ENCODE results near the gene COL23A1.
"Not testable (repeated sequence)": the region's sequence is repeated elsewhere in the genome, so short reads cannot be mapped to it uniquely, and the experiment has no call there.

The COL23A1 gene

GRCh38 chr5:178487911-178488600, 102.1 kb downstream of the COL23A1 start:
- in situ Hi-C loops (cut with MboI; ENCODE audit: low sequenced_read_pairs, unreplicated experiment) = no loop called here
- no peak for TF ChIP-seq CTCF (IDR thresholded peaks at IDR 0.05; ENCODE audit: borderline replicate concordance, control extremely low read depth, extremely low read depth, insufficient read depth, missing control alignments)
- DNase-seq (ENCODE audit: low spot score) = no peak

DNA sequence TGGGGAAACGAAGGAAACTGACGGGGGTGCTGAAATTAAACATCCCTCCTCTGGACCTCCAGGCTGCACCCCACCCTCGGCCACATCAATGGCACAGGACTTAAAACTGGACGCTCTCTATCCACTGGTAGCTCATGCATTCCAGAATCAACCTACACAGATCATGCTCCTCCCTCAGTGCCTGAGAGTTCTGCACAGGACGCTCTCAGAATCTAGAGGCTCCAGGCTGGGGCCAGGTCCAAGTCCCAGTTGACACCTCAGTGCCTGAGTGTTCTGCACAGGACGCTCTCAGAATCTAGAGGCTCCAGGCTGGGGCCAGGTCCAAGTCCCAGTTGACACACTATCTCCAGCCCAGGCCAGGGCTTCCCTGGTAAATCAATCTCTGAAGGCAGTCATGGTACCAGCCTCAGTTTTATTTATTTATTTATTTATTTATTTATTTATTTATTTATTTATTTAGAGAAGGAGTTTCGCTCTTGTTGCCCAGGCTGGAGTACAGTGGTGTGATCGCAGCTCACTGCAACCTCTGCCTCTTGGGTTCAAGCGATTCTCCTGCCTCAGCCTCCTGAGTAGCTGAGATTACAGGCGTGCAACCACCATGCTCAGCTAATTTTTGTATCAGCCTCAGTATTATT, 103.2 kb downstream of the COL23A1 start:
- DNase-seq (ENCODE audit: low spot score); in situ Hi-C loops (cut with MboI; ENCODE audit: low sequenced_read_pairs, unreplicated experiment): not testable (repeated sequence)

DNA sequence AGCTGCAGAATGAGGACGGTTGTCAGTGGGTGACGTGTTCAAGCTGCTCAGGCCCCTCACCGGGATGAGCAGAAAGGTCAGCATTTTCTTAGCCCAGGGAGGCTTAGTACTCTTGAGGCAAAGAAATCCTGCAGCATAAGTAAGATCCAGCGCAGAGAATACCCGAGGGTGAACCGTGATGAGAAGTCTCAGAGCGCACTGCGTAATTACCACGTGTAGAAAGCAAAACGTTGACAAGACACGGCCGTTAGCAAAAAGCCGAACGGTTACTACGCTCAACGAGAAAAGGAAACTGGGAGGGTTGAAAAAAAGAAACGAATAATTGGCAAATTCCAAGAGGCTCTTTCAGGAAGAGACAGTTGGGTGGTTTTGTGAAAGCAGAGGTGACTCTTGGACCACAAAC, 104.0 kb downstream of the COL23A1 start:
- DNase-seq (ENCODE audit: low spot score) = no peak
- TF ChIP-seq CTCF (IDR thresholded peaks at IDR 0.05; ENCODE audit: borderline replicate concordance, control extremely low read depth, extremely low read depth, insufficient read depth, missing control alignments) = no peak
- in situ Hi-C loops (cut with MboI; ENCODE audit: low sequenced_read_pairs, unreplicated experiment) = no loop called here

GRCh38 chr5:178483620-178484019, 106.6 kb downstream of the COL23A1 start:
- in situ Hi-C loops (cut with MboI; ENCODE audit: low sequenced_read_pairs, unreplicated experiment) = no loop called here
- no peak for DNase-seq (ENCODE audit: low spot score)
- no peak for TF ChIP-seq CTCF (IDR thresholded peaks at IDR 0.05; ENCODE audit: borderline replicate concordance, control extremely low read depth, extremely low read depth, insufficient read depth, missing control alignments)

GRCh38 chr5:178479261-178479660, 110.9 kb downstream of the COL23A1 start:
- in situ Hi-C loops (cut with MboI; ENCODE audit: low sequenced_read_pairs, unreplicated experiment) = no loop called here
- TF ChIP-seq CTCF (IDR thresholded peaks at IDR 0.05; ENCODE audit: borderline replicate concordance, control extremely low read depth, extremely low read depth, insufficient read depth, missing control alignments) = no peak
- DNase-seq (ENCODE audit: low spot score) = no peak

DNA sequence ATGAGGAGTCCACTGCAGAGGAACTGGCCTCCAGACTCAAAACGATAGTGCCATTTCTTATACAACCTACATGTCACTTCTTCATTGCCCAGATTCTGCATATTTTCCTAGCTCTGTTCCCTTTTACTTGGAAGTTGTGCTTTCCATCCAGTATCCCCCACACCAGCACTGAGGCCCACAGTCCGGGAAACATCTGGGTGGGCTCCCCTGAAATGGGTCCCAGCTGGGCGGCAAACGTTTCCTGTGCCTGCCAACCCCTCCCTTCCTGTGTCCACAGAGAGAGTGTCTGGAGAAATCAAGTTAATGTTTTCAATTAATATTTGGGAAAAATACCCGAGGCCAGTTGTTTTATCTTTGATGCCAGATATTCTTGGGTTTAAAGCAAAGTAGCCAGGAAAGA, 111.8 kb downstream of the COL23A1 start:
- no peak for DNase-seq (ENCODE audit: low spot score)
- TF ChIP-seq CTCF (IDR thresholded peaks at IDR 0.05; ENCODE audit: borderline replicate concordance, control extremely low read depth, extremely low read depth, insufficient read depth, missing control alignments) = no peak
- in situ Hi-C loops (cut with MboI; ENCODE audit: low sequenced_read_pairs, unreplicated experiment) = no loop called here

DNA sequence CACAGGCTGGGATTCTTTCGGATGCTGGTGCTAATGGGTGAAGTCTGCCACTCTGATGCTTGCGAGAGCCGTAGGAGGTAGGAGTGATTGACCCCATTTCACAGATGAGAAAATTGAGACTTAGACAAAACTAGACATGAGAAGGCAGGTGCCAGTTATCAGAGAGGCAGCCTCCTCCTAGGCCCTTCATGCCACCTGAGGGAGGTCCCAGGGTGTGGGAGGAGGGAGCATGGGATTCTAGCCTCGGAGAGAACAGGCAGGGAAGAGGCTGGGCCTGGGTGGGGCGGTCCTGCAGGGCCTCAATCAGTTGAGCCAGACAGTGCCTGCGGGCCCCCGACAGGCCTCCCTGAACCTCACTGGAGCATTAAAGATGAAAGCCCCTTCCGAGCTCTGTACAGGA, 112.4 kb downstream of the COL23A1 start:
- TF ChIP-seq CTCF (IDR thresholded peaks at IDR 0.05; ENCODE audit: borderline replicate concordance, control extremely low read depth, extremely low read depth, insufficient read depth, missing control alignments) = no peak
- in situ Hi-C loops (cut with MboI; ENCODE audit: low sequenced_read_pairs, unreplicated experiment) = no loop called here
- DNase-seq (ENCODE audit: low spot score) = no peak
